Ovary (tissue), 3 donors: Measurements from ENCODE around the gene COL9A3.

ENCODE experiments used
- EP300 ChIP-seq: sonication (generic); formaldehyde crosslinking; IDR thresholded peaks from one replicate; pipeline ENCODE4 v1.6.1; 2017; ENCODE audit warnings: antibody characterized with exemption
- TF ChIP-seq, protein P1 (sequence below), 3 donors: fragments of 450-650 bp in 2 of 3; fragments of 200-600 bp in 1 of 3; IDR thresholded peaks; one replicate each; pipeline versions ENCODE4 v1.5.1 to v1.8.0; 2016 to 2022; ENCODE audit warnings: antibody characterized with exemption in 3 of 3, mild to moderate bottlenecking in 1 of 3
- donor health status: DM: no; HTN: no; CAD: no.

DNA sequence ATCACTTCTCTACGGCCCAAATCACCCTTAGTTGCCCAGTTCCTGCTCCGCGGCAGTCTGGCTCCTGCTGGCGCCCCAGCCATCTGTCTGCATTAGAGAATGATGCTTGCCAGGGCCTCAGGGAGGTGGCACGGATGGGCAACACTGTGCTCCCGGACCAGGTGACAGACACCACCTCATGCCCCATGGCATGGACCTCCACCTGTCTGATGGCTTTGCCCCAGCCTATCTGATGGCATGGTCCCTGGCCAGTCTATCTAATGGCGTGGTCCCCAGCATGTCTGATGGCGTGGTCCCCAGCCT lies 39.4 kb upstream of the COL9A3 start:
- TF ChIP-seq, protein P1, sequence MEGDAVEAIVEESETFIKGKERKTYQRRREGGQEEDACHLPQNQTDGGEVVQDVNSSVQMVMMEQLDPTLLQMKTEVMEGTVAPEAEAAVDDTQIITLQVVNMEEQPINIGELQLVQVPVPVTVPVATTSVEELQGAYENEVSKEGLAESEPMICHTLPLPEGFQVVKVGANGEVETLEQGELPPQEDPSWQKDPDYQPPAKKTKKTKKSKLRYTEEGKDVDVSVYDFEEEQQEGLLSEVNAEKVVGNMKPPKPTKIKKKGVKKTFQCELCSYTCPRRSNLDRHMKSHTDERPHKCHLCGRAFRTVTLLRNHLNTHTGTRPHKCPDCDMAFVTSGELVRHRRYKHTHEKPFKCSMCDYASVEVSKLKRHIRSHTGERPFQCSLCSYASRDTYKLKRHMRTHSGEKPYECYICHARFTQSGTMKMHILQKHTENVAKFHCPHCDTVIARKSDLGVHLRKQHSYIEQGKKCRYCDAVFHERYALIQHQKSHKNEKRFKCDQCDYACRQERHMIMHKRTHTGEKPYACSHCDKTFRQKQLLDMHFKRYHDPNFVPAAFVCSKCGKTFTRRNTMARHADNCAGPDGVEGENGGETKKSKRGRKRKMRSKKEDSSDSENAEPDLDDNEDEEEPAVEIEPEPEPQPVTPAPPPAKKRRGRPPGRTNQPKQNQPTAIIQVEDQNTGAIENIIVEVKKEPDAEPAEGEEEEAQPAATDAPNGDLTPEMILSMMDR (IDR thresholded peaks at IDR 0.05), result no peak
- TF ChIP-seq EP300, result no peak
